GM12892 (cell line): Measurements from ENCODE around the gene CORO2B.

Experiments used
- POLR2A ChIP-seq: IDR thresholded peaks from 2 replicates; pipeline ENCODE4 v1.6.1; 2011; ENCODE audit warnings: low read depth, low read length, control low read depth
- TAF1 ChIP-seq: IDR thresholded peaks from 2 replicates; pipeline ENCODE4 v1.6.1; 2011; ENCODE audit warnings: low read depth, mild to moderate bottlenecking, control low read depth, low read length, borderline replicate concordance

- TF ChIP-seq TAF1 (no peak), POLR2A (no peak)
Observed at GRCh38 chr15:68616397-68616796, 37.6 kb downstream of the CORO2B start.
